OCI-LY3 (cell line): ENCODE data around the gene ATP6V1G3.

Experiments used
- H2AFZ ChIP-seq: fragments of 200-600, 300-600 bp; shearing (Covaris generic); 2 replicates; pipeline ENCODE4 v1.6.0; 2014; ENCODE audit warnings: antibody characterized with exemption, low read depth, low read length
- H3K27ac ChIP-seq: fragments of 200-600, 300-600 bp; sonication (generic); 2 replicates; pipeline ENCODE4 v1.5.1; 2014; ENCODE audit warnings: mild to moderate bottlenecking, low read length, moderate library complexity, mixed read lengths
- H3K27me3 ChIP-seq: fragments of 200-600, 300-600 bp; sonication (generic); 2 replicates; pipeline ENCODE4 v1.6.1; 2014; ENCODE audit warnings: low read depth, low read length, mixed read lengths
- H3K36me3 ChIP-seq: fragments of 200-600, 300-600 bp; sonication (generic); replicated peaks from 2 replicates; pipeline ENCODE3; 2014; ENCODE audit warnings: low read depth, low read length, mixed read lengths
- H3K4me1 ChIP-seq: fragments of 300-600, 200-600 bp; sonication (generic); 2 replicates; pipeline ENCODE4 v1.6.1; 2014; ENCODE audit warnings: low read length, mixed read lengths
- H3K4me2 ChIP-seq: fragments of 200-600, 300-600 bp; sonication (generic); 2 replicates; pipeline ENCODE4 v1.6.1; 2014; ENCODE audit warnings: low read length, mixed read lengths
- H3K4me3 ChIP-seq: fragments of 300-600, 200-600 bp; sonication (generic); 2 replicates; pipeline ENCODE4 v1.5.1; 2014; ENCODE audit warnings: antibody characterized with exemption, mild to moderate bottlenecking, low read length, moderate library complexity
- H3K79me2 ChIP-seq: fragments of 300-600, 200-600 bp; shearing (Covaris generic); 2 replicates; pipeline ENCODE4 v1.6.1; 2014; ENCODE audit warnings: mild to moderate bottlenecking, low read length, mixed read lengths
- H3K9ac ChIP-seq: fragments of 300-600, 200-600 bp; shearing (Covaris generic); 2 replicates; pipeline ENCODE4 v1.6.0; 2014; ENCODE audit warnings: mild to moderate bottlenecking, low read length, moderate library complexity
- H3K9me3 ChIP-seq: fragments of 200-600, 300-600 bp; shearing (Covaris generic); 2 replicates; pipeline ENCODE4 v1.6.1; 2014; ENCODE audit warnings: low read length, mixed read lengths; ENCODE audit not compliant: insufficient read depth
- H4K20me1 ChIP-seq: fragments of 200-600, 300-600 bp; sonication (generic); 2 replicates; pipeline ENCODE4 v1.6.1; 2016; ENCODE audit warnings: low read length, mixed read lengths; ENCODE audit not compliant: insufficient read depth
- CTCF ChIP-seq: fragments of 200-600, 300-600 bp; sonication (generic); IDR thresholded peaks from 2 replicates; pipeline ENCODE4 v1.5.1; 2014; ENCODE audit warnings: antibody characterized with exemption, low read length, low read depth
- EZH2phosphoT487 ChIP-seq: fragments of 200-600 bp; shearing (Covaris generic); IDR thresholded peaks from 2 replicates; pipeline ENCODE4 v1.6.1; 2018; ENCODE audit warnings: antibody characterized with exemption, mixed run types, low read depth

ATP6V1G3 gene

GRCh38 chr1:198531891-198532290 is 8.6 kb downstream of the ATP6V1G3 start:
- H3K9me3 ChIP-seq, result no peaks in the 10 kb centered on the region
- no peak overlapping the region for H2AFZ ChIP-seq
- H3K4me1 ChIP-seq, result peaks cover 36% of the 10 kb centered on the region
- H3K9ac ChIP-seq, result no peak overlapping the region
- H3K4me2 ChIP-seq, result no peak overlapping the region
- no peak overlapping the region for H3K4me3 ChIP-seq
- H4K20me1 ChIP-seq, result no peaks in the 10 kb centered on the region
- H3K27ac ChIP-seq, result no peak overlapping the region
- no peaks in the 10 kb centered on the region for H3K27me3 ChIP-seq
- TF ChIP-seq EZH2phosphoT487 (no peak), CTCF (no peak)
- H3K36me3 ChIP-seq, result no peaks in the 10 kb centered on the region
- no peaks in the 10 kb centered on the region for H3K79me2 ChIP-seq

- no peaks in the 10 kb centered on the region for H3K9me3 ChIP-seq
- H3K4me3 ChIP-seq, result no peak overlapping the region
- no peak overlapping the region for H3K4me2 ChIP-seq
- TF ChIP-seq CTCF (no peak), EZH2phosphoT487 (no peak)
- H4K20me1 ChIP-seq, result no peaks in the 10 kb centered on the region
- no peaks in the 10 kb centered on the region for H3K79me2 ChIP-seq
- H3K4me1 ChIP-seq, result peaks cover 29% of the 10 kb centered on the region
- H3K36me3 ChIP-seq, result no peaks in the 10 kb centered on the region
- H2AFZ ChIP-seq, result no peak overlapping the region
- H3K27ac ChIP-seq, result no peak overlapping the region
- no peaks in the 10 kb centered on the region for H3K27me3 ChIP-seq
- no peak overlapping the region for H3K9ac ChIP-seq
Measured at GRCh38 chr1:198530953-198531352, 9.5 kb downstream of the ATP6V1G3 start.

- Histone ChIP-seq H3K9me3 (no peaks in the 10 kb centered on the region), H4K20me1 (no peaks in the 10 kb centered on the region), H3K27ac (no peak overlapping the region), H3K4me3 (no peak overlapping the region), H2AFZ (peak overlapping the region; percentile 13; the same call in 1 of the 2 replicates), H3K4me2 (peak overlapping the region; percentile 0), H3K4me1 (peaks cover 13% of the 10 kb centered on the region), H3K36me3 (no peaks in the 10 kb centered on the region), H3K27me3 (no peaks in the 10 kb centered on the region), H3K9ac (no peak overlapping the region), H3K79me2 (no peaks in the 10 kb centered on the region)
- no peak for TF ChIP-seq EZH2phosphoT487
- TF ChIP-seq CTCF, result no peak
Measured at GRCh38 chr1:198529414-198529813, 11.1 kb downstream of the ATP6V1G3 start.

GRCh38 chr1:198528364-198528763 is 12.1 kb downstream of the ATP6V1G3 start:
- H3K9me3 ChIP-seq, result no peaks in the 10 kb centered on the region
- H3K4me3 ChIP-seq, result no peak overlapping the region
- TF ChIP-seq EZH2phosphoT487 (no peak), CTCF (no peak)
- no peaks in the 10 kb centered on the region for H3K27me3 ChIP-seq
- H2AFZ ChIP-seq, result no peak overlapping the region
- no peak overlapping the region for H3K4me2 ChIP-seq
- H3K4me1 ChIP-seq, result peaks cover 17% of the 10 kb centered on the region
- H3K36me3 ChIP-seq, result no peaks in the 10 kb centered on the region
- no peaks in the 10 kb centered on the region for H4K20me1 ChIP-seq
- H3K9ac ChIP-seq, result no peak overlapping the region
- H3K27ac ChIP-seq, result no peak overlapping the region
- no peaks in the 10 kb centered on the region for H3K79me2 ChIP-seq
